Breast epithelium (tissue), 3 donors: Measurements from ENCODE around the gene ITGA3.

ENCODE experiments used
- POLR2A ChIP-seq: fragments of 450-650 bp; IDR thresholded peaks from one replicate; pipeline ENCODE4 v1.6.1; 2016; ENCODE audit warnings: antibody characterized with exemption, mild to moderate bottlenecking, moderate library complexity
- POLR2AphosphoS5 ChIP-seq, 3 donors: sonication (generic); formaldehyde crosslinking; IDR thresholded peaks; one replicate each; pipeline ENCODE4 v1.6.1; 2017; ENCODE audit warnings: antibody characterized with exemption in 3 of 3
- TF ChIP-seq, protein P1 (sequence below), 3 donors: fragments of 450-650 bp; IDR thresholded peaks; one replicate each; pipeline ENCODE4 v1.5.1; 2016 to 2017; ENCODE audit warnings: antibody characterized with exemption in 3 of 3, mild to moderate bottlenecking in 3 of 3, moderate library complexity in 3 of 3

GRCh38 chr17:50103941-50104340 lies 48.0 kb downstream of the ITGA3 start:
- TF ChIP-seq POLR2A: no peak
- TF ChIP-seq, protein P1, sequence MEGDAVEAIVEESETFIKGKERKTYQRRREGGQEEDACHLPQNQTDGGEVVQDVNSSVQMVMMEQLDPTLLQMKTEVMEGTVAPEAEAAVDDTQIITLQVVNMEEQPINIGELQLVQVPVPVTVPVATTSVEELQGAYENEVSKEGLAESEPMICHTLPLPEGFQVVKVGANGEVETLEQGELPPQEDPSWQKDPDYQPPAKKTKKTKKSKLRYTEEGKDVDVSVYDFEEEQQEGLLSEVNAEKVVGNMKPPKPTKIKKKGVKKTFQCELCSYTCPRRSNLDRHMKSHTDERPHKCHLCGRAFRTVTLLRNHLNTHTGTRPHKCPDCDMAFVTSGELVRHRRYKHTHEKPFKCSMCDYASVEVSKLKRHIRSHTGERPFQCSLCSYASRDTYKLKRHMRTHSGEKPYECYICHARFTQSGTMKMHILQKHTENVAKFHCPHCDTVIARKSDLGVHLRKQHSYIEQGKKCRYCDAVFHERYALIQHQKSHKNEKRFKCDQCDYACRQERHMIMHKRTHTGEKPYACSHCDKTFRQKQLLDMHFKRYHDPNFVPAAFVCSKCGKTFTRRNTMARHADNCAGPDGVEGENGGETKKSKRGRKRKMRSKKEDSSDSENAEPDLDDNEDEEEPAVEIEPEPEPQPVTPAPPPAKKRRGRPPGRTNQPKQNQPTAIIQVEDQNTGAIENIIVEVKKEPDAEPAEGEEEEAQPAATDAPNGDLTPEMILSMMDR (IDR thresholded peaks at IDR 0.05): no peak
- TF ChIP-seq POLR2AphosphoS5 (IDR thresholded peaks at IDR 0.05): no peak
